Measurements from ENCODE around the gene CHRDL2.

Gene CHRDL2

DNA sequence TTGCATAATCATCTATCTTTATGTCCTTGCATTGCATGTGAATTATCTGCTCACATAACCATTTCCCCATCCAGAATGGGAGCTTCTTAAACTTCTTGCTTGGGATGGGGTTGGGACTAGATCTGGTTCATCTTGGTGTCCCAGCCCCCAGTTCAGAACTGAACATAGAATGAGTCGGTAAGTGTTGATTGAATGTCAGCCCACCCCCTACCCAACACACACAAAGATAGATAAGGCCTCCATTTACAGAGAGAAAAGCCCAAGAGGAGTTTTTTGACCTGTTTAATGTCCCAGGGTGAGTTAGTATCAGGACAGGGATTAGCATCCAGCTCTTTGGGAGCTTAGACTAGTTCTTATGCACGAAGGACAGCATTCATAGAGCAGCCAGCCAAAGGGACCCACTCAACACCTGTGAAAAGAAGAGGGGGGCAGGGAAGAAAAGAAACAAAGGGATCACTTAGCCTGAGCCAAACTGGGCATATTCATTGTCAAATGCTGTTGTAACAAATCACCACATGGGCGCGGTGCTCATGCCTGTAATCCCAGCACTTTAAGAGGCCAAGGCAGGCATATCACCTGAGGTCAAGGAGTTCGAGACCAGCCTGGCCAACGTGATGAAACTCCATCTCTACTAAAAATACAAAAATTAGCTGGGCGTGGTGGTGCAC is 57.4 kb downstream of the CHRDL2 start:
- peaks cover 3% of the 10 kb centered on the region for H3K9me3 Mint-ChIP-seq
- no peak overlapping the region for H3K4me3 Mint-ChIP-seq
- H3K27ac Mint-ChIP-seq, result peak overlapping the region in 2 of 3 experiments; percentile 6 to 34
- peaks cover 28% of the 10 kb centered on the region for H3K4me1 Mint-ChIP-seq
- H3K27me3 Mint-ChIP-seq (ENCODE audit: low read depth), result no peaks in the 10 kb centered on the region
- TF ChIP-seq, protein P1, sequence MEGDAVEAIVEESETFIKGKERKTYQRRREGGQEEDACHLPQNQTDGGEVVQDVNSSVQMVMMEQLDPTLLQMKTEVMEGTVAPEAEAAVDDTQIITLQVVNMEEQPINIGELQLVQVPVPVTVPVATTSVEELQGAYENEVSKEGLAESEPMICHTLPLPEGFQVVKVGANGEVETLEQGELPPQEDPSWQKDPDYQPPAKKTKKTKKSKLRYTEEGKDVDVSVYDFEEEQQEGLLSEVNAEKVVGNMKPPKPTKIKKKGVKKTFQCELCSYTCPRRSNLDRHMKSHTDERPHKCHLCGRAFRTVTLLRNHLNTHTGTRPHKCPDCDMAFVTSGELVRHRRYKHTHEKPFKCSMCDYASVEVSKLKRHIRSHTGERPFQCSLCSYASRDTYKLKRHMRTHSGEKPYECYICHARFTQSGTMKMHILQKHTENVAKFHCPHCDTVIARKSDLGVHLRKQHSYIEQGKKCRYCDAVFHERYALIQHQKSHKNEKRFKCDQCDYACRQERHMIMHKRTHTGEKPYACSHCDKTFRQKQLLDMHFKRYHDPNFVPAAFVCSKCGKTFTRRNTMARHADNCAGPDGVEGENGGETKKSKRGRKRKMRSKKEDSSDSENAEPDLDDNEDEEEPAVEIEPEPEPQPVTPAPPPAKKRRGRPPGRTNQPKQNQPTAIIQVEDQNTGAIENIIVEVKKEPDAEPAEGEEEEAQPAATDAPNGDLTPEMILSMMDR (IDR thresholded peaks at IDR 0.05; ENCODE audit: unreplicated experiment in 3 of 3), result no peak
- no peaks in the 10 kb centered on the region for H3K36me3 Mint-ChIP-seq (ENCODE audit: low read depth)

DNA sequence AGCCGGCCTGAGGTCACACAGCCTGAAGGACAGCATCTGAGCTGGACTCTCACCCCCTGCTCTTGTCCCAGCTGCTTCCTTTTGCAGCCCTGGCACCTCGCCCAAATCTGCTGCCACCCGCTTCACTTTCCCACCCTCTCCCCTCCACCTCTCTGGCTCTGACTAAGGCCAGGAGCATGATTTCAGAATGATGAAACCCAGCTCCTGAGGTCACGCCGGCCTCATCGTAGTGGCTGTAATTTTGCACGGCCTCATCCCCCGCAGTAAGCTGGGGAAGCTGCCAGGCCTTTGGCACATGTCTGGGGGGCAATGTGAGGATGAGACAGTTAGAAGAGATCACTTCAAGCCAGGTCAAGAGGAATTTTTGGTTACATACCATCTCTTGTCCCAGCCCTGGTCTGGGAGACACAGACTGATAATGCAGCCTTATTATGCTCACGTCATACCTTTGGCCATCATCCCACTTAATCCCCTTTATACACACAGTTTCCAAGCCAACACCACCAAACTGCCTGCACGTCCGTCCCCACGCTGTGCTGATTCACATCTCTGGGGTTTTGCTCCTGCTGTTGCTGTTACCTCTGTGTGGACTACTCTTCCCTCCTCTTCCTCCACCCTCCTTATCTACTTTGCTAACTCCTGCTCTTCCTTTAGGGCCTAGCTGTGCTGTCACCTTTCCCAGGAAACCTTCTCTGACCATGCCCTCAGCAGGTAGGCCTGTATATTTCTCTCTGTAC is 58.1 kb downstream of the CHRDL2 start:
- H3K4me1 Mint-ChIP-seq, result peaks cover 31% of the 10 kb centered on the region
- TF ChIP-seq, protein P1 (IDR thresholded peaks at IDR 0.05; ENCODE audit: unreplicated experiment in 3 of 3), result no peak
- no peaks in the 10 kb centered on the region for H3K27me3 Mint-ChIP-seq (ENCODE audit: low read depth)
- H3K36me3 Mint-ChIP-seq (ENCODE audit: low read depth), result no peaks in the 10 kb centered on the region
- peak overlapping the region in 2 of 3 experiments; percentile 6 to 34 for H3K27ac Mint-ChIP-seq
- H3K9me3 Mint-ChIP-seq, result peaks cover 3% of the 10 kb centered on the region
- no peak overlapping the region for H3K4me3 Mint-ChIP-seq

DNA sequence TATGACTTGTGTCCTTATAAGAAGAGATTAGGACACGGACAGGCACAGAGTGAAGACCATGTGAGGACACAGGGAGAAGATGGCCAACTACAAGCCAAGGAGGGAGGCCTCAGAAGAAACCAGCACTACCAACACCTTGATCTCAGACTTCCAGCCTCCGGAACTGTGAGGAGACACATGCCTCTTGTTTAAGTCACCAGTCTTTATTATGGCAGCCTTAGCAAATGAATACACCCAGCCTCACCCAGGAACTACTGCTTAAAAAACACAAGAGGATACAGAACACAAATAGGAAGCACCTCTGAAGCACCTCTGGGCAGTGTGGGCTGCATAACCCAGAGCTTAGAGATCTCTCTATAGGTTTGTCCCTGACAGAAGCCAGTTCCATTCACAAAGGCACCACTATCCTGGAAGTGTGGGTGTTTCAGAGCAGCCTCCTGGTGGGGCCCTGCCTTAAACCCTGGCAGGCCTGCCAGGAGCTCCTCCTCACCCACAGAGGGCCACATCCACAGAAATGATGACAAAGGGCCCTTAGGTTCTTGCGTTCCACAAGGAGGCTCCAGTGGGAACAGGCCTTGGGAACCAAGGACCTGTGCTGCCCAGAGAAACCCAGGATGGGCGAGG is 58.8 kb downstream of the CHRDL2 start:
- H3K27ac Mint-ChIP-seq, result peak overlapping the region in 1 of 3 experiments; percentile 34
- TF ChIP-seq, protein P1 (IDR thresholded peaks at IDR 0.05; ENCODE audit: unreplicated experiment in 3 of 3), result no peak
- H3K36me3 Mint-ChIP-seq (ENCODE audit: low read depth), result no peaks in the 10 kb centered on the region
- H3K9me3 Mint-ChIP-seq, result peaks cover 3% of the 10 kb centered on the region
- no peaks in the 10 kb centered on the region for H3K27me3 Mint-ChIP-seq (ENCODE audit: low read depth)
- no peak overlapping the region for H3K4me3 Mint-ChIP-seq
- peaks cover 31% of the 10 kb centered on the region for H3K4me1 Mint-ChIP-seq

DNA sequence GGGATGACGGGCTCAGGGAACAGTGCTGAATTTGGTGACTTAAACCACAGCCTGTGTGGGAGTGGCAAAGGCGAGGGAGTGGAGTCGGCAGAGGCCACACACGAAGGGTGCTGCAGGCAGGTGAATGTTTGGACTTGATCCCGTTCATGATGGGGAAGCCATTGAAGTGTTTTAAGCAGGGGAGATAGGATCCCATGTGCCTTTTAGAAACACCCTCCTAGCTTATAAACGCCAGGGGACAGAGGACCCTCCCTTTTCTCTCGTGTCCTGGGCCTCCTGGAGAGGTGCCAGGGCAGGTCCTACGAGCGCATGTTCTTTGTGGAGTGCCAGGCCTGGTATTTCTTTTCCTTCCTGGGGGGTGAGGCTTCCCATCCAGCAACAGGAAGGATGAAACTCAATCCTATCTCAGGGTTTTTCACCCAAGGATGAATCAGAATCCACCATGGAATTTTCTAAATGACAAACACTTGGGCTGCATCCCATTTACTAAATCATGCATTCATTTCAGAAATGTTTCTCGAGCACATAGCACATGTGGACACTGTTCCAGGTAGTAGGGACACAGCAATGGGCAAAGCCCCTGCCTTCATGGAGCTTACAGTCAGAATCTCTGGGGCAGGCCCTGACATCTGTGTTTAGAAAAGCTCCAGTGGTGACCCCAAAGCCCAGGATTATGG is 59.6 kb downstream of the CHRDL2 start:
- no peak overlapping the region for H3K27ac Mint-ChIP-seq
- no peak overlapping the region for H3K4me3 Mint-ChIP-seq
- H3K36me3 Mint-ChIP-seq (ENCODE audit: low read depth), result no peaks in the 10 kb centered on the region
- peaks cover 3% of the 10 kb centered on the region for H3K9me3 Mint-ChIP-seq
- H3K4me1 Mint-ChIP-seq, result peaks cover 23% of the 10 kb centered on the region
- no peaks in the 10 kb centered on the region for H3K27me3 Mint-ChIP-seq (ENCODE audit: low read depth)
- TF ChIP-seq, protein P1 (IDR thresholded peaks at IDR 0.05; ENCODE audit: unreplicated experiment in 3 of 3), result no peak

DNA sequence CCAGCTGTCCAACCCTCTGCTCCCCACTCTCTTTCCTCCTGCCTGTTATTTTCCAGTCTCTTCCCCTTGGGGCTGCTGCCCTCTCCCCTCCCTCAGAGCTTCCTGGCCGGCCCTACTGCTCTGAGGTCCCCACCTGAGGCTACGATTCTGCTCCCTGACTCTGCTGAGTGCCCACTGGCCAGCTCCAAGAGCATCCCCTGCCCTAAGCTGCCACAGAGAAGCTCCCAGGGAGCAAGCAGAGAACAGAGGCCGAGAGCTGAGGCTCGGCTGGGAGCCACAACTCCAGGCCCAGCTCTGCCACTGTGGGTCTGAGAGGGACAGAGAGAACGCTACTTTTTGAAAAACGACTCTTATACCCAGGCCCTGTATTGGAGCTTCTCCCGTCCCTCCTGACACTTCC is 61.1 kb downstream of the CHRDL2 start:
- H3K27ac Mint-ChIP-seq, result no peak overlapping the region
- peaks cover 17% of the 10 kb centered on the region for H3K4me1 Mint-ChIP-seq
- no peaks in the 10 kb centered on the region for H3K27me3 Mint-ChIP-seq (ENCODE audit: low read depth)

More for the DNA sequence above, 61.1 kb downstream of the CHRDL2 start:
- peaks cover 3% of the 10 kb centered on the region for H3K9me3 Mint-ChIP-seq
- H3K4me3 Mint-ChIP-seq, result no peak overlapping the region
- TF ChIP-seq, protein P1 (IDR thresholded peaks at IDR 0.05; ENCODE audit: unreplicated experiment in 3 of 3), result no peak
- H3K36me3 Mint-ChIP-seq (ENCODE audit: low read depth), result no peaks in the 10 kb centered on the region

Measured in nephron (organoid).